GM12878 (cell line): ENCODE results near the gene SPC24. TPM values are rescaled to one million over a fixed set of nuclear protein-coding genes. Genes with fewer than 3 reads are reported as not detected.

ENCODE experiments used
- ATAC-seq: fragments of 200-7000 bp; cut with Tn5 transposase; 3 replicates; pipeline ENCODE4 v1.9.1; 2020; ENCODE audit warnings: mild to moderate bottlenecking, moderate library complexity
- BruUV-seq: library from RNA; stranded (reverse); fragments of 400-500 nt; replicated peaks from 2 replicates; lab custom pipeline; 2021; lab: Mats Ljungman, UMichigan
- CTCF ChIA-PET: fragments of 300-600 bp; sonication (Branson Sonifier 250); formaldehyde crosslinking; extraction: SDS; loops from one replicate; lab custom pipeline; 2021; ENCODE audit warnings: inconsistent platforms; lab: Yijun Ruan, JAX
- POLR2A ChIA-PET: fragments of 350-600 bp; formaldehyde crosslinking; extraction: SDS; loops from one replicate; lab custom pipeline; 2021; ENCODE audit warnings: inconsistent platforms; lab: Charles Lee
- RAD21 ChIA-PET: fragments of 300-600 bp; sonication (Branson Sonifier 250); formaldehyde crosslinking; loops from one replicate; lab custom pipeline; 2023; ENCODE audit warnings: antibody characterized with exemption; ENCODE audit not compliant: unreplicated experiment; lab: Charles Lee
- SMC1A ChIA-PET: fragments of 300-600 bp; sonication (Branson Sonifier 250); formaldehyde crosslinking; loops from one replicate; lab custom pipeline; 2023; ENCODE audit not compliant: unreplicated experiment, uncharacterized antibody; lab: Charles Lee
- DNase-seq: peaks from one replicate; pipeline ENCODE4 v3.0.0-alpha.2; 2011; ENCODE audit warnings: low read depth, low spot score
- FAIRE-seq: peaks from 3 replicates; lab custom pipeline; 2011; peaks lifted over from hg19 to GRCh38; lab: Jason Lieb, UNC
- H2AFZ ChIP-seq: 2 replicates; pipeline ENCODE4 v1.6.0; 2011; ENCODE audit warnings: low read depth, low read length, control low read depth; ENCODE audit not compliant: control insufficient read depth
- H3K27ac ChIP-seq: 2 replicates; pipeline ENCODE4 v1.5.1; 2011; ENCODE audit warnings: control low read depth; ENCODE audit not compliant: control insufficient read depth, insufficient read depth
- H3K27me3 ChIP-seq, 2 experiments: replicated peaks in 1 of 2; 2 replicates each; pipeline versions ENCODE4 v1.6.0 to v1.6.1; 2011; ENCODE audit warnings: low read length in 1 of 2; ENCODE audit not compliant: control insufficient read depth in 2 of 2, insufficient read depth in 2 of 2
- H3K36me3 ChIP-seq, 2 experiments: 2 replicates each; pipeline ENCODE4 v1.5.1; 2011; ENCODE audit warnings: low read length in 1 of 2; ENCODE audit not compliant: control insufficient read depth in 2 of 2, insufficient read depth in 2 of 2
- H3K4me1 ChIP-seq: 2 replicates; pipeline ENCODE4 v1.6.1; 2011; ENCODE audit warnings: mild to moderate bottlenecking, low read length, moderate library complexity, mixed read lengths; ENCODE audit not compliant: control insufficient read depth, insufficient read depth
- H3K4me2 ChIP-seq: 2 replicates; pipeline ENCODE4 v1.6.0; 2011; ENCODE audit warnings: control low read depth; ENCODE audit not compliant: control insufficient read depth, insufficient read depth
- H3K4me3 ChIP-seq: fragments of 200-600 bp; sonication (generic); 2 replicates; pipeline ENCODE4 v1.5.1; 2016
- H3K79me2 ChIP-seq: 2 replicates; pipeline ENCODE4 v1.6.0; 2011; ENCODE audit warnings: low read length; ENCODE audit not compliant: control insufficient read depth, insufficient read depth
- H3K9ac ChIP-seq: 2 replicates; pipeline ENCODE4 v1.8.0; 2011; ENCODE audit warnings: low read length, control low read depth, mixed read lengths; ENCODE audit not compliant: control insufficient read depth, insufficient read depth
- H3K9me3 ChIP-seq: replicated peaks from 3 replicates; pipeline ENCODE4 v1.5.1; 2011; ENCODE audit warnings: mild to moderate bottlenecking, low read length; ENCODE audit not compliant: control insufficient read depth, insufficient read depth
- H4K20me1 ChIP-seq: 2 replicates; pipeline ENCODE4 v1.6.0; 2011; ENCODE audit not compliant: control insufficient read depth, insufficient read depth
- POLR2A ChIP-seq: IDR thresholded peaks from 2 replicates; pipeline ENCODE4 v1.6.1; 2011; ENCODE audit warnings: low read depth, mild to moderate bottlenecking, low read length
- POLR2AphosphoS5 ChIP-seq: IDR thresholded peaks from 2 replicates; pipeline ENCODE4 v1.6.1; 2011; ENCODE audit warnings: mild to moderate bottlenecking, low read length, inconsistent platforms
- RAD51 ChIP-seq: fragments of 450-650 bp; IDR thresholded peaks from 2 replicates; pipeline ENCODE4 v1.6.1; 2016; ENCODE audit warnings: moderate library complexity, mild to moderate bottlenecking, inconsistent platforms
- RELA ChIP-seq: fragments of 450-650 bp; IDR thresholded peaks from 2 replicates; pipeline ENCODE4 v1.8.0; 2014; ENCODE audit warnings: borderline replicate concordance; ENCODE audit not compliant: partially characterized antibody
- WGBS: methylation state at CpG from one replicate; pipeline ENCODE4 v1.1.6; 2016; ENCODE audit warnings: low lambda C conversion rate; ENCODE audit not compliant: insufficient replicate concordance, insufficient coverage; ENCODE audit errors: missing lambda C conversion rate; 5-methylcytosine and 5-hydroxymethylcytosine counted together
- in situ Hi-C: fragments of 300-500 bp; cut with MboI; formaldehyde crosslinking; loops from 9 replicates; pipeline ENCODE4 v1.14.3; 2018; ENCODE audit warnings: mixed read lengths
- intact Hi-C: fragments of 100-400 bp; cut with micrococcal nuclease; formaldehyde crosslinking; loops from one replicate; pipeline ENCODE4 v1.14.2; 2022; ENCODE audit not compliant: unreplicated experiment
- polyA plus RNA-seq, 11 experiments: library from polyadenylated mRNA; depleted of rRNA in 4 of 11; unstranded in 6 of 11; stranded (reverse) in 5 of 11; fragments of >200 nt; fragmentation: Nextera tagmentation in 4 of 11; fragmentation: Illumina TruSeq in 1 of 11; extraction: Ambion mirVana in 4 of 11; extraction: Trizol in 1 of 11; gene quantifications; 1 replicate in 1 of 11; 2 replicates in 10 of 11; pipeline versions ENCODE4 v1.2.1 to v1.2.3, GENCODE V29; 2011 to 2016; ENCODE audit warnings: inconsistent platforms in 2 of 11, missing spikeins in 2 of 11, low read depth in 1 of 11
- total RNA-seq, 4 experiments: library from RNA; depleted of rRNA in 3 of 4; stranded (reverse); fragments of >200 nt in 3 of 4; fragmentation: Illumina TruSeq in 1 of 4; extraction: Trizol in 1 of 4; gene quantifications; 2 replicates each; pipeline versions ENCODE4 v1.2.1 to v1.2.3, GENCODE V29; 2013 to 2021

The SPC24 gene
- total and polyA plus RNA-seq, 10 of the 15 experiments (the other 5 are each of a cell fraction or from before 2014, with no cell fraction given): 9.4 to 72.6 (median 40.7) TPM

GRCh38 chr19:11115042-11115441 is 40.5 kb downstream of the SPC24 start:
- BruUV-seq: TSS peak; percentile 26
- FAIRE-seq (no peak), DNase-seq (no peak), ATAC-seq (no peak)
- no peaks in the 10 kb centered on the region for H3K9me3 ChIP-seq
- in situ Hi-C loops (no loop called here), intact Hi-C loops (no loop called here)
- TF ChIP-seq POLR2AphosphoS5 (0 out of 2 replicates have a peak, but pooled peaks have one; percentile 36), RELA (no peak)
- ChIA-PET RAD21 (no interaction called here), SMC1A (interaction anchor here (0.8 kb wide), 1 partner anchor 11 kb away, joined by 3 read pairs; no protein-coding TSS in a partner anchor), POLR2A (no interaction called here), CTCF (interaction anchor here (0.7 to 1.0 kb wide), 2 partner anchors 10 to 129 kb away, joined by 3 read pairs; no protein-coding TSS in a partner anchor)
- H3K36me3 ChIP-seq: peaks cover 26 to 44% of the 10 kb centered on the region in 2 experiments
- no peak overlapping the region for H3K27ac ChIP-seq
- H3K79me2 ChIP-seq: no peaks in the 10 kb centered on the region
- WGBS: 100% methylated on average over 5 of the region's 5 CpGs
- H4K20me1 ChIP-seq: no peaks in the 10 kb centered on the region
- no peak overlapping the region for H3K4me3 ChIP-seq
- H3K9ac ChIP-seq: no peak overlapping the region
- no peak overlapping the region for H3K4me2 ChIP-seq
- no peak overlapping the region for H2AFZ ChIP-seq
- H3K4me1 ChIP-seq: no peaks in the 10 kb centered on the region
- H3K27me3 ChIP-seq: no peaks in the 10 kb centered on the region

GRCh38 chr19:11113140-11113708 is 42.4 kb downstream of the SPC24 start:
- Histone ChIP-seq H3K27me3 (no peaks in the 10 kb centered on the region), H4K20me1 (no peaks in the 10 kb centered on the region), H3K79me2 (no peaks in the 10 kb centered on the region), H3K9me3 (no peaks in the 10 kb centered on the region), H3K4me3 (no peak overlapping the region), H3K9ac (no peak overlapping the region), H3K36me3 (peaks cover 39 to 43% of the 10 kb centered on the region in 2 experiments), H2AFZ (no peak overlapping the region), H3K4me1 (no peaks in the 10 kb centered on the region), H3K4me2 (no peak overlapping the region)
- RAD21 ChIA-PET: no interaction called here
- POLR2A ChIA-PET: interaction anchor here (0.7 kb wide), 1 partner anchor 18 kb away, joined by 3 read pairs; no protein-coding TSS in a partner anchor
- BruUV-seq: no TSS peak
- SMC1A ChIA-PET: no interaction called here
- no peak for DNase-seq
- no peak for FAIRE-seq
- 97% methylated on average over 26 of the region's 27 CpGs for WGBS
- CTCF ChIA-PET: no interaction called here
- intact Hi-C loops (no loop called here), in situ Hi-C loops (no loop called here)
- no peak for ATAC-seq
- peak; percentile 57; the same call in 1 of the 2 replicates for TF ChIP-seq POLR2A
- no peak for TF ChIP-seq RAD51
- TF ChIP-seq, all 136 proteins: peak for 1
- H3K27ac ChIP-seq: no peak overlapping the region
